CD8-positive, alpha-beta memory T cell (primary cell): ENCODE data around the gene PGS1. TPM values are rescaled to one million over a fixed set of nuclear protein-coding genes. Genes with fewer than 3 reads are reported as not detected.
A peak's percentile ranks its signal among the peaks of the same experiment; 100 is the strongest.

Experiments used
- CTCF ChIA-PET: fragments of 350-600 bp; sonication (Branson Sonifier 250); formaldehyde crosslinking; loops from one replicate; lab custom pipeline; 2021; ENCODE audit warnings: antibody characterized with exemption; lab: Charles Lee
- POLR2A ChIA-PET: fragments of 350-600 bp; sonication (Branson Sonifier 250); formaldehyde crosslinking; loops from one replicate; lab custom pipeline; 2021; ENCODE audit warnings: antibody characterized with exemption; lab: Charles Lee
- DNase-seq, 5 donors: peaks; one replicate each; pipeline versions ENCODE4 v3.0.0 to v3.0.0-alpha.2; 2020 to 2022; ENCODE audit warnings: mixed read lengths in 1 of 5
- H3K27ac ChIP-seq: one replicate; pipeline ENCODE4 v1.7.0; 2013; ENCODE audit warnings: low read depth, mild to moderate bottlenecking, low read length, moderate library complexity
- H3K27me3 ChIP-seq: 2 replicates; pipeline ENCODE4 v1.7.0; 2013; ENCODE audit warnings: low read length, mild to moderate bottlenecking; ENCODE audit not compliant: insufficient read depth, poor library complexity, severe bottlenecking
- H3K36me3 ChIP-seq: 2 replicates; pipeline ENCODE4 v1.7.0; 2013; ENCODE audit warnings: mild to moderate bottlenecking, low read length, moderate library complexity; ENCODE audit not compliant: insufficient read depth
- H3K4me1 ChIP-seq: 2 replicates; pipeline ENCODE4 v1.7.0; 2013; ENCODE audit warnings: mild to moderate bottlenecking, low read length, moderate library complexity; ENCODE audit not compliant: insufficient read depth
- H3K4me3 ChIP-seq: 2 replicates; pipeline ENCODE4 v1.7.0; 2013; ENCODE audit warnings: mild to moderate bottlenecking, low read length
- H3K9me3 ChIP-seq: 2 replicates; pipeline ENCODE4 v1.7.0; 2013; ENCODE audit warnings: mild to moderate bottlenecking, low read length
- H3K27ac Mint-ChIP-seq, 8 donors: one replicate each; pipeline ENCODE4 v1.8.0; 2020 to 2021; ENCODE audit warnings: mixed read lengths in 8 of 8, mild to moderate bottlenecking in 6 of 8, inconsistent platforms in 3 of 8, moderate library complexity in 3 of 8
- H3K27me3 Mint-ChIP-seq, 2 donors: one replicate each; pipeline ENCODE4 v1.8.0; 2020 to 2021; ENCODE audit warnings: mixed read lengths in 2 of 2, mild to moderate bottlenecking in 1 of 2, moderate library complexity in 1 of 2
- H3K36me3 Mint-ChIP-seq, 3 donors: one replicate each; pipeline ENCODE4 v1.8.0; 2020 to 2021; ENCODE audit warnings: mixed read lengths in 3 of 3, inconsistent platforms in 1 of 3, mild to moderate bottlenecking in 1 of 3
- H3K4me1 Mint-ChIP-seq, 3 donors: one replicate each; pipeline ENCODE4 v1.8.0; 2020 to 2021; ENCODE audit warnings: mixed read lengths in 3 of 3, inconsistent platforms in 1 of 3, mild to moderate bottlenecking in 1 of 3
- H3K4me3 Mint-ChIP-seq, 7 donors: one replicate each; pipeline ENCODE4 v1.8.0; 2020 to 2021; ENCODE audit warnings: mixed read lengths in 7 of 7, mild to moderate bottlenecking in 6 of 7, moderate library complexity in 4 of 7, inconsistent platforms in 2 of 7
- H3K9me3 Mint-ChIP-seq, 5 donors: one replicate each; pipeline ENCODE4 v1.8.0; 2020 to 2022; ENCODE audit warnings: mixed read lengths in 5 of 5, mild to moderate bottlenecking in 3 of 5, moderate library complexity in 2 of 5, inconsistent platforms in 1 of 5
- polyA plus RNA-seq: library from polyadenylated mRNA; unstranded; fragments of 300-500 nt; fragmentation: Illumina TruSeq; gene quantifications from one replicate; pipeline ENCODE4 v1.2.3, GENCODE V29; 2021
- total RNA-seq, 2 experiments: library from RNA; stranded (reverse); gene quantifications; one replicate each; pipeline ENCODE4 v1.2.3, GENCODE V29; 2021

The PGS1 gene
- total and polyA plus RNA-seq, 3 experiments from 2014 or later, result 31.5 to 51.5 (median 48.2) TPM

DNA sequence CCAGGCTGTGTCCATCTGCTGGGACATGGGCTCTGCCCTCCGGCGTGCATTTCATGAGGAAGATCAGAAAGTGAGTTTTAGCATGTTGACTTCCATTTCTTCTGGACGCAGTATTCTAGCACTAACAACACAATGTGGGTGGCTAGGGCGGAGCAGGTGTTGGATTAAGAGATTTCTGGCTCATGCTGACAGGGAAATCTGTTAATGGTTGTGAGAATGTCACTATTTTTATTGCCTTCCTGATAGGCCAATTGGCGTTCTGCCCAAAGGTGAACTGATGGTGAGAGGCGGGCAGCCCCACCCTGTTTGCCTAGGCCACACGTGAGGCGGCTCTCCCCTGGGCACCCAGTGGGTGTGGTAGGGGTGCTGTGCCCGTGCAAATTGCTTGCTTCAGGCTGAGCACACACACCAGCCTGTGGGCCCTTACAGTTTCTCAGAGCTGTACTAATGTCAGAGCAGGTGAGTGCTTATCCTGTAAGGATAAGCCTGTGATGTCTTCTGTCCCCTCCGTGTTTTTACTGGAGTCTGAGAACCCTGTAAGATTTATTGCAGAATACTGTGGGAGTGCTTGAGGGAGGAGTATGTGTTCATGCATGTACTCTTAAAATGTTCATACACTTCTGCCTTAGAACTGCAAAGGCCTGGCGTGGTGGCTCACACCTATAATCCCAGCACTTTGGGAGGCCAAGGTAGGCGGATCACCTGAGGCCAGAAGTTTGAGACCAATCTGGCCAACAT, 30.9 kb downstream of the PGS1 start:
- Mint-ChIP-seq H3K36me3 (peaks cover 0 to 71% (median 7%) of the 10 kb centered on the region in 3 donors), H3K4me3 (no peak overlapping the region), H3K9me3 (no peaks in the 10 kb centered on the region), H3K27ac (peak overlapping the region in 7 of 8 donors; percentile 51 to 91 (median 66)), H3K4me1 (peaks cover 44 to 67% (median 53%) of the 10 kb centered on the region in 3 donors), H3K27me3 (no peaks in the 10 kb centered on the region)
- H3K36me3 ChIP-seq, result peaks cover 8% of the 10 kb centered on the region
- no peaks in the 10 kb centered on the region for H3K9me3 ChIP-seq
- H3K4me1 ChIP-seq, result peaks cover 26% of the 10 kb centered on the region
- ChIA-PET POLR2A (no interaction called here), CTCF (interaction anchor here (1.3 kb wide), 1 partner anchor 12 kb away, joined by 3 read pairs; no protein-coding TSS in a partner anchor)
- no peaks in the 10 kb centered on the region for H3K27me3 ChIP-seq
- H3K27ac ChIP-seq, result no peak overlapping the region
- no peak for DNase-seq
- no peak overlapping the region for H3K4me3 ChIP-seq

GRCh38 chr17:78411241-78411857, 32.9 kb downstream of the PGS1 start:
- no peaks in the 10 kb centered on the region for H3K9me3 Mint-ChIP-seq
- peaks cover 46% of the 10 kb centered on the region for H3K4me1 ChIP-seq

GRCh38 chr17:78412403-78412802, 34.0 kb downstream of the PGS1 start:
- no peaks in the 10 kb centered on the region for H3K27me3 Mint-ChIP-seq
- ChIA-PET CTCF (interaction anchor here (1.0 to 1.5 kb wide), 2 partner anchors 9 to 69 kb away, joined by 3 read pairs; no protein-coding TSS in a partner anchor), POLR2A (interaction anchor here (0.6 to 0.9 kb wide), 3 partner anchors 11 to 337 kb away, joined by 3 to 5 read pairs (median 3); no protein-coding TSS in a partner anchor)
- H3K36me3 Mint-ChIP-seq, result peaks cover 0 to 66% (median 6%) of the 10 kb centered on the region in 3 donors
- DNase-seq, result no peak
- Histone ChIP-seq H3K27ac (no peak overlapping the region), H3K9me3 (no peaks in the 10 kb centered on the region), H3K27me3 (no peaks in the 10 kb centered on the region), H3K36me3 (peaks cover 5% of the 10 kb centered on the region), H3K4me3 (no peak overlapping the region), H3K4me1 (peaks cover 56% of the 10 kb centered on the region)
- H3K9me3 Mint-ChIP-seq, result no peaks in the 10 kb centered on the region
- H3K4me3 Mint-ChIP-seq, result peak overlapping the region in 3 of 7 donors; percentile 52 to 58 (median 58)
- H3K27ac Mint-ChIP-seq, result peak overlapping the region; percentile 78 to 98 (median 94)
- peaks cover 61 to 83% (median 82%) of the 10 kb centered on the region in 3 donors for H3K4me1 Mint-ChIP-seq

More at GRCh38 chr17:78411241-78411857, 32.9 kb downstream of the PGS1 start:
- H3K27ac Mint-ChIP-seq, result peak overlapping the region in 5 of 8 donors; percentile 12 to 91 (median 40)
- H3K27me3 ChIP-seq, result no peaks in the 10 kb centered on the region
- H3K27me3 Mint-ChIP-seq, result no peaks in the 10 kb centered on the region
- ChIA-PET POLR2A (no interaction called here), CTCF (interaction anchor here (1.2 to 1.5 kb wide), 2 partner anchors 10 to 11 kb away, joined by 3 to 4 read pairs; no protein-coding TSS in a partner anchor)
- H3K36me3 Mint-ChIP-seq, result peaks cover 0 to 65% (median 6%) of the 10 kb centered on the region in 3 donors
- H3K9me3 ChIP-seq, result no peaks in the 10 kb centered on the region
- H3K27ac ChIP-seq, result no peak overlapping the region
- H3K36me3 ChIP-seq, result no peaks in the 10 kb centered on the region
- H3K4me3 Mint-ChIP-seq, result no peak overlapping the region
- no peak overlapping the region for H3K4me3 ChIP-seq
- no peak for DNase-seq
- H3K4me1 Mint-ChIP-seq, result peaks cover 54 to 82% (median 73%) of the 10 kb centered on the region in 3 donors

DNA sequence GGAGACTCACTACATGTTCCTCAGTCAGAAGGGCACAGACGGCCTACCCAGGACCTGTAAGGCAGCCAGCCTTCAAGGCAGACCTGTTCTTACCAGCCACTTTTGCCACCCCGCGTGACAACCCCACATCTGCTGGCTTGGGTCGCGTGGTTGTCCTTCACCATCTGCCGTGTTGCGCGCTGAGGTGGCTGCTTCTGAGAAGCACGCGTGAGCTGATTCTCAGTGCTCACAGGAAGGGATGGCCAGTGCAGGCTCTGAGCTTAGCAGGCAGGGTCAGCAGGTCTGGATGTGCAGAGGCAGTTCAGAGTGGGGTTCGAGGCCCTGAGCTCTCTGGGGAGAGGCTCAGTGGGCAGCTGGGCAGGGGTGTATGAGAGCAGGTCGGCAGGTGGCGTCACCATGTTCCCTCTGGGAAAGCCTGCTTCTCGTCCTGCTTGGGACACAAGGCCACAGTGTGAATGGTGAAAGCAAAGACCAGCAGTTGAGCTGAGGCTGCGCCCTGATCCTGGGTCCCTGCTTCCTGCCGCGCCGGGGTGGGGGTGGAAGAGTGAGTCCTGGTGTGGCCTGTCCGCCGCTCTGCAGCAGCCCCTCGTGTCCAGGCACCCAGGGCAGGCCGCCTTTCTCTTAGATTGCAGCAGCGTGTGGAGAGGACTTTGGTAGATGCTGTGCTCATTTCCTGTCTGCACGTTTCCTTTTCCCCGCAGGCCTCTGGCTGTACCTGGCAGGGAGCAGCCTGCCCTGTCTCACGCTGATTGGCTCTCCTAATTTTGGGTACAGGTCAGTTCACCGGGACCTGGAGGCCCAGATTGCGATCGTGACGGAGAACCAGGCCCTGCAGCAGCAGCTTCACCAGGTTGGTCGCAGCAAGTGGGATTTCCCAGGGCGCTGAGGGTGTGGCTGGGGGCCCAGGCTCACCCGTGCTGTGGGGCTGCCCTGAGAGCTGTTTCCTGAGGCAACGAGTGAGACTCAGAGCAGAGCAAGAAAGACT, 36.0 kb downstream of the PGS1 start:
- Mint-ChIP-seq H3K4me3 (peak overlapping the region; percentile 34 to 85 (median 59)), H3K9me3 (no peaks in the 10 kb centered on the region), H3K36me3 (peaks cover 0 to 60% (median 2%) of the 10 kb centered on the region in 3 donors), H3K4me1 (peaks cover 48 to 73% (median 63%) of the 10 kb centered on the region in 3 donors), H3K27ac (peak overlapping the region; percentile 78 to 98 (median 94)), H3K27me3 (no peaks in the 10 kb centered on the region)
- Histone ChIP-seq H3K27ac (peak overlapping the region; percentile 43), H3K27me3 (no peaks in the 10 kb centered on the region), H3K9me3 (no peaks in the 10 kb centered on the region), H3K4me1 (peaks cover 56% of the 10 kb centered on the region), H3K4me3 (peak overlapping the region; percentile 42), H3K36me3 (peaks cover 5% of the 10 kb centered on the region)
- ChIA-PET CTCF (interaction anchor here (1.3 kb wide), 1 partner anchor 164 kb away, joined by 4 read pairs; no protein-coding TSS in a partner anchor), POLR2A (interaction anchor here (0.5 to 0.7 kb wide), 2 partner anchors 88 to 152 kb away, joined by 6 to 19 read pairs; no protein-coding TSS in a partner anchor)
- DNase-seq, result peak; percentile 26 to 59 (median 39)

- Mint-ChIP-seq H3K4me3 (peak overlapping the region in 2 of 7 donors; percentile 11 to 59), H3K27ac (peak overlapping the region in 7 of 8 donors; percentile 2 to 98 (median 73)), H3K9me3 (no peaks in the 10 kb centered on the region), H3K27me3 (no peaks in the 10 kb centered on the region), H3K36me3 (peaks cover 0 to 68% (median 9%) of the 10 kb centered on the region in 3 donors), H3K4me1 (peaks cover 46 to 72% (median 56%) of the 10 kb centered on the region in 3 donors)
- POLR2A ChIA-PET, result no interaction called here
- Histone ChIP-seq H3K27ac (no peak overlapping the region), H3K4me3 (no peak overlapping the region), H3K9me3 (no peaks in the 10 kb centered on the region), H3K4me1 (peaks cover 56% of the 10 kb centered on the region), H3K27me3 (no peaks in the 10 kb centered on the region), H3K36me3 (peaks cover 15% of the 10 kb centered on the region)
- DNase-seq, result no peak
- CTCF ChIA-PET, result interaction anchor here (2.0 kb wide), 1 partner anchor 165 kb away, joined by 6 read pairs; no protein-coding TSS in a partner anchor
Measured at GRCh38 chr17:78415821-78416711, 37.6 kb downstream of the PGS1 start.

DNA sequence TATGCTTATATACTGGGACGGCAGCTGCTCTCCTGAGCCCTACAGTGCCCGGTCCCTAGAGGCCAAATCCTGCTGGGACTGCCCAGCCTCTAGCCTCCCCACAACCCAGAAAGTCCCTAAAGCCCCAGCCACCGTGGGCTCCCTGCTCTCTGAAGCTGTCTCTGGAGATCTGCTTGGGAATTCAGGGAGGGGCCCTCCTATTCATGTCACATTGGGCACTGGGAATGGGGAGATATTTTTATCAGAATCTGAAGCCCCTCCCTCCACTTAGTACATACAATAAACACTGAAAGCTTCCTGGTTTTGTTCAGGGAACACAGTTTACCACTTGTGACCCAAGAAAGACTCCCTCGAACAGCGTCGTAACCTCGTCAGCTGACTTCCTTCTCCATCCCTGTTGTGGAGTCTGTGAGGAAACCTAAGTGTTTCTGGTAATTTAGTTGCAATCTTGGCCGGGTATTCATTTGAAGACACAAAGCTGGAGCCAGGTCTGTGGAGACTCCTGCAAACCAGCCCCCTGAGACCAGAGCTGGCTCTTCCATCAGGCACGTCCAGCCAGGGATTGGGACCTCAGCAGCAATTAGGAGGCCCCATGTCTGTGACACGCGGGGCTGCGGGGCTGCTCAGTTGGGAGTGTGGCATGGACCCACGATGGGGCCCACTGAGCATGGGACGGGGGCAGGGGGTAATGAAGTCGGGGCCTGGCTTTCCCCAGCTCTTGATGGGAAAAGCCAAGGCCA, 38.5 kb downstream of the PGS1 start:
- DNase-seq, result no peak
- ChIA-PET POLR2A (no interaction called here), CTCF (interaction anchor here (2.0 kb wide), 1 partner anchor 166 kb away, joined by 6 read pairs; no protein-coding TSS in a partner anchor)
- Mint-ChIP-seq H3K9me3 (no peaks in the 10 kb centered on the region), H3K27me3 (no peaks in the 10 kb centered on the region), H3K27ac (peak overlapping the region in 7 of 8 donors; percentile 4 to 98 (median 73)), H3K4me1 (peaks cover 48 to 73% (median 53%) of the 10 kb centered on the region in 3 donors), H3K36me3 (peaks cover under 1 to 71% (median 10%) of the 10 kb centered on the region in 3 donors), H3K4me3 (peak overlapping the region in 2 of 7 donors; percentile 23 to 49)
- Histone ChIP-seq H3K9me3 (no peaks in the 10 kb centered on the region), H3K27ac (no peak overlapping the region), H3K4me1 (peaks cover 58% of the 10 kb centered on the region), H3K36me3 (peaks cover 22% of the 10 kb centered on the region), H3K4me3 (no peak overlapping the region), H3K27me3 (no peaks in the 10 kb centered on the region)
